NT2/D1 (cell line): Measurements from ENCODE around the gene CADM2.

Experiments used
- DNase-seq: peaks from one replicate; pipeline ENCODE4 v3.0.0-alpha.2; 2011; ENCODE audit warnings: low read depth, low spot score
- H3K27me3 ChIP-seq: 2 replicates; pipeline ENCODE4 v1.6.0; 2011; ENCODE audit warnings: mild to moderate bottlenecking; ENCODE audit not compliant: insufficient read length, insufficient read depth
- H3K36me3 ChIP-seq: 2 replicates; pipeline ENCODE4 v1.6.1; 2011; ENCODE audit warnings: mild to moderate bottlenecking, low read length, mixed read lengths; ENCODE audit not compliant: insufficient read depth, insufficient read length
- H3K4me1 ChIP-seq: 2 replicates; pipeline ENCODE4 v1.5.1; 2011; ENCODE audit not compliant: insufficient read depth, insufficient read length
- H3K4me3 ChIP-seq: 2 replicates; pipeline ENCODE4 v1.5.1; 2011; ENCODE audit warnings: low read depth; ENCODE audit not compliant: insufficient read length
- H3K9ac ChIP-seq: 2 replicates; pipeline ENCODE4 v1.6.0; 2011; ENCODE audit warnings: low read depth; ENCODE audit not compliant: insufficient read length
- H3K9me3 ChIP-seq: 2 replicates; pipeline ENCODE4 v1.5.1; 2011; ENCODE audit warnings: mild to moderate bottlenecking, low read length; ENCODE audit not compliant: insufficient read depth
- SUZ12 ChIP-seq: IDR thresholded peaks from 2 replicates; pipeline ENCODE4 v1.6.1; 2011; ENCODE audit not compliant: insufficient read length, insufficient read depth; ENCODE audit errors: extremely low read depth
- YY1 ChIP-seq: IDR thresholded peaks from 2 replicates; pipeline ENCODE4 v1.6.1; 2011; ENCODE audit not compliant: insufficient read length, insufficient read depth
- ZNF274 ChIP-seq: IDR thresholded peaks from 2 replicates; pipeline ENCODE4 v1.6.1; 2011; ENCODE audit warnings: mild to moderate bottlenecking, low read depth, low read length

CADM2 gene

DNA sequence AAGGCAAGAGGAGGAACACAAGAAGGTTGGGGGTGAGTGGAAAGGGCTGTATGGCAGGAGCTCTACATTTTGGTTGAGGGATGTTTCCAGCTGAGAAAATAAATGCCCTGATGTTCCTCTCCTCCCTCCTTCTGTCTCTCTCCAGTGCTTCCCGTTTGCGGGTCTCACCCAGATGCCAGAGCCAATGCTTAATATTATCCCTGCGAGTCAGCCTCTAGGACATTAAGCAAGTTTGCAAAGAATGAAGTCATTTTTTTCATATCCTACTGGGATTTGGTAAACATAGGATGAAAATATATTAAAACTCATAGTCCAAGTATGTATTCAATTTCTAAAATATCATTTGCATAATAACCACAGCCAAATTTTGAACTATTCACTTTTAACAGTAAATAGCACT, 295.9 kb downstream of the CADM2 start:
- Histone ChIP-seq H3K4me3 (no peak overlapping the region), H3K9me3 (no peaks in the 10 kb centered on the region), H3K27me3 (no peaks in the 10 kb centered on the region), H3K4me1 (no peaks in the 10 kb centered on the region), H3K36me3 (no peaks in the 10 kb centered on the region), H3K9ac (no peak overlapping the region)
- DNase-seq, result no peak
- no peak for TF ChIP-seq SUZ12
- TF ChIP-seq ZNF274, result no peak
- no peak for TF ChIP-seq YY1

- no peaks in the 10 kb centered on the region for H3K36me3 ChIP-seq
- H3K4me3 ChIP-seq, result no peak overlapping the region
- no peaks in the 10 kb centered on the region for H3K9me3 ChIP-seq
- H3K27me3 ChIP-seq, result no peaks in the 10 kb centered on the region
- H3K9ac ChIP-seq, result no peak overlapping the region
- H3K4me1 ChIP-seq, result no peaks in the 10 kb centered on the region
- DNase-seq, result no peak
- TF ChIP-seq YY1 (no peak), SUZ12 (no peak), ZNF274 (no peak)
These were observed 297.2 kb downstream of the CADM2 start for GRCh38 chr3:85255949-85256348.

DNA sequence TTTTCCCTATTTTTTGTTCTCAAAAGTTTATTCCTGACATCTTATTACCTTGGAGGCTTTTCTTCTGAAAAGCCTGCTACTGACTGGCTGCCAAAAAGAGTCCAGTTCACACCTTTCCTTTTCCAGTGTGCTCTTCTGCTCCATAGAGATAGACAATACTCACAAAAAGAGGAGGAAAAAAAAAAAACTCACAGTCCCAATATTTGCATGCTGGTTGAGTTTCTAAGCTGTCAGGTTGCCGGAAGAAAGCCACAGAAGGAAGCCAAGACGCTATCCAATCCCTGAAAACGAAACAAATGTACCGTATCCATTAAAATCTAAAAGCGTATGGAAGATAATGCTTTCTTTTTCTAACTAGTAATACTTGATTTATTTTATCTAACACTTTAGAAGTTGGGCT, 299.5 kb downstream of the CADM2 start:
- no peak for DNase-seq
- H3K27me3 ChIP-seq, result no peaks in the 10 kb centered on the region
- H3K9ac ChIP-seq, result no peak overlapping the region
- H3K4me1 ChIP-seq, result no peaks in the 10 kb centered on the region
- H3K4me3 ChIP-seq, result no peak overlapping the region
- TF ChIP-seq YY1 (no peak), SUZ12 (no peak), ZNF274 (no peak)
- no peaks in the 10 kb centered on the region for H3K36me3 ChIP-seq
- H3K9me3 ChIP-seq, result no peaks in the 10 kb centered on the region

DNA sequence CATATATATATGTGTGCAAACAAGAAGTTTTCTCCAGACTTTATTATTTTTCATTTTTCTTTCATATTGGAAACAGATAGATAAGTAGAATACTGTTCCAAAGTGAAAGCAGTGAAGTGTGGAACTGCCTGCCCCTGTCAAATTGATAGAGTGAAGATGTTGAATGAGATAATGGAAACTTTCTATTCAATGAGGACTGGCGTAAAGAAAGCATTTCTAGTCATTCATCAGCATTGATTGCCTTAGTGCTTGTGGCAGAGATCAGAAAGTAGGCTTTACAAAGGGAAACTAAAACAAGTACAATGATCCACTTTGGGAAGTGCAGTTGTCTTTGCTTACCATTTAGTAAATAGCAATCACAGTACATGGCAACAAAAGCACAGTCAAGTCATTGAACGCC, 300.0 kb downstream of the CADM2 start:
- DNase-seq, result no peak
- H3K9ac ChIP-seq, result no peak overlapping the region
- TF ChIP-seq SUZ12, result no peak
- TF ChIP-seq ZNF274, result no peak
- no peak for TF ChIP-seq YY1
- H3K4me3 ChIP-seq, result no peak overlapping the region
- no peaks in the 10 kb centered on the region for H3K4me1 ChIP-seq
- H3K27me3 ChIP-seq, result no peaks in the 10 kb centered on the region
- no peaks in the 10 kb centered on the region for H3K9me3 ChIP-seq
- no peaks in the 10 kb centered on the region for H3K36me3 ChIP-seq

- TF ChIP-seq YY1 (no peak), SUZ12 (no peak), ZNF274 (no peak)
- DNase-seq, result no peak
- Histone ChIP-seq H3K27me3 (no peaks in the 10 kb centered on the region), H3K36me3 (no peaks in the 10 kb centered on the region), H3K9ac (no peak overlapping the region), H3K4me3 (no peak overlapping the region), H3K9me3 (no peaks in the 10 kb centered on the region), H3K4me1 (no peaks in the 10 kb centered on the region)
These were observed 301.0 kb downstream of the CADM2 start for GRCh38 chr3:85259748-85260147.

DNA sequence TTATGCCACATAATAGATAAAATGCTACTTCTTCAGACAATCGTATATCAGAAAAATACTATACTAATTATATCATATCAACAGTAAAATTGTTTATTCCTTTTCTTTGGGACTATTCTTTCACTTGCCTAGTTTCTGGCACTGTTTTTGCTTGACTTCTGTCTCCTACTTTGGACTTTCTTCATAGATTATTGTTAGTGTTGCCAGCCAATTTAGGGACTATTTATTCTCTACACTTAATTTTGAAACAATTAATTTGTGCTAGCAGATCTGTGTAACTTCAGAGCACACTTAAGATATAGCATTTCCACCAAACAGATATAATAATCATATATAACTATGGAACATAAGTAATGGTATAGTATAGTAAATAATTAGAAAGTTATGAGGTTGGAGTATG, 305.6 kb downstream of the CADM2 start:
- H3K4me1 ChIP-seq, result no peaks in the 10 kb centered on the region
- no peak overlapping the region for H3K9ac ChIP-seq
- no peak for DNase-seq
- no peak overlapping the region for H3K4me3 ChIP-seq
- TF ChIP-seq ZNF274 (no peak), SUZ12 (no peak)
- no peaks in the 10 kb centered on the region for H3K27me3 ChIP-seq
- no peaks in the 10 kb centered on the region for H3K36me3 ChIP-seq
- no peaks in the 10 kb centered on the region for H3K9me3 ChIP-seq

DNA sequence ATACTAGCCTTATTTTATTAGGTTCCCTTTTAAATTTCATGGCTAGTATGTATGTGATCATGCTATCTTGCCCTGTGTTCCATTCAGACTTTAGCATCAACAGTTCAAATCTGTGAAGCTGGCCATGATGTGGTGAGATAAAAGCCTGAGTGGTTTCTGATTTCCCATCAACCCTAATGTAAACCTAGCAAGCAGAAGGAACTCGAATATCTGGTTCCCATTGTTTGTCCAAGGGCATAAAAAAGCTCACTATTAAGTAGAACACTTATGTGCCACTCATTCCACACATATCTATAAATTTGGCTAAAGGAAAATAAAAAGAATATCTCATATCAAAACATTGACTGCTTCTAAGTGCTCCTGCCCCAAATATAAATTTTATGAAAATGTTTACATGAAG, 311.7 kb downstream of the CADM2 start:
- H3K9ac ChIP-seq, result no peak overlapping the region
- H3K9me3 ChIP-seq, result no peaks in the 10 kb centered on the region
- no peak overlapping the region for H3K4me3 ChIP-seq
- DNase-seq, result no peak
- no peaks in the 10 kb centered on the region for H3K4me1 ChIP-seq
- TF ChIP-seq ZNF274 (no peak), SUZ12 (no peak), YY1 (no peak)
- H3K36me3 ChIP-seq, result no peaks in the 10 kb centered on the region
- H3K27me3 ChIP-seq, result no peaks in the 10 kb centered on the region

DNA sequence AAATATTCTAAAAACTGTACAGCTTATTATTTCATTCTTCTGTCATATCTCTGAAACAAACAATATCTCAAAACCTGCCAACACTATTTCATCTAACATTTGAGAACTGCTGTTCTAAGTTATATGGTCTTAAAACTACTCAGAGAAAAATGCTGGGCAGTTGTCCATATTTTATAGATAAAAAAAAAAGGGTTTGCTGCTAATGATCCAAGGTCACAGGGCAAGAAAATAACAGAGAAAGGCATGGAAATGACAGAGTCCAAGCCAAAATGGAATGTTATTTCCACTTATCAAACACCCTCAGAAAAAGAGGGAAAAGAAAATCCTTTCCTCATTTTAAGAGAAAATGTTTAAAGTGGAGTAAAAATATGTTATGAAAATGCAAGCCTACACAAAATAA, 313.1 kb downstream of the CADM2 start:
- TF ChIP-seq SUZ12, result no peak
- TF ChIP-seq YY1, result no peak
- no peak for TF ChIP-seq ZNF274
- no peak for DNase-seq
- no peaks in the 10 kb centered on the region for H3K9me3 ChIP-seq

More for the DNA sequence above, 313.1 kb downstream of the CADM2 start:
- Histone ChIP-seq H3K9ac (no peak overlapping the region), H3K27me3 (no peaks in the 10 kb centered on the region), H3K4me1 (no peaks in the 10 kb centered on the region), H3K4me3 (no peak overlapping the region), H3K36me3 (no peaks in the 10 kb centered on the region)
